ENCODE measurements around the gene C1GALT1C1L.
"Not testable (repeated sequence)": the region's sequence is repeated elsewhere in the genome, so short reads cannot be mapped to it uniquely, and the experiment has no call there.

Gene C1GALT1C1L

DNA sequence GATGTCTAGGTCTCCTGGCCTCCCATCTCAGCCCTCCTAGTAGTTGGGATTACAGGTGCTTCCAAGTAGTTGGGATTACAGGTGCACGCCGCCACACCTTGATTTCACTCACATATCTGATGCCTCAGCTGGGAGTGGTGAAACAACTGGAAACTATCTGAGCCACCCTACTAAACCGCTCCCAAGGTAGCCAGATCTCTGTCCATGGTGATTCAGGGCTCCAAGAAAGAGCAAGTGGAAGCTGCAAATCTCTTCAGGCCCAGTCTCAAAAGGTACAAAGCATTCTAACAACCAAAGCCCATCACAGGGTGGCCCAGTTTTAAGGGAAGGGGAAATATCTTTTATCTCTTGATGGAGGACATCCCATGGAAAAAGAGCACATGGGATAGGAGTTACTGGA lies 19.0 kb downstream of the C1GALT1C1L start:
- Histone ChIP-seq H3K36me3 (ENCODE audit: control insufficient read depth, insufficient read depth, low read length) (no peaks in the 10 kb centered on the region), H3K27ac (ENCODE audit: insufficient read depth, low read length, poor library complexity, severe bottlenecking) (no peak overlapping the region), H3K27me3 (replicated peaks; ENCODE audit: control insufficient read depth, insufficient read depth, low read length, poor library complexity, severe bottlenecking) (no peaks in the 10 kb centered on the region), H3K4me1 (ENCODE audit: control insufficient read depth, insufficient read depth, low read length, poor library complexity, severe bottlenecking) (no peaks in the 10 kb centered on the region), H3K4me3 (ENCODE audit: insufficient read depth, low read depth, low read length, poor library complexity, severe bottlenecking) (no peak overlapping the region), H3K9me3 (ENCODE audit: control insufficient read depth, low read length) (no peaks in the 10 kb centered on the region)
- DNase-seq, result no peak

DNA sequence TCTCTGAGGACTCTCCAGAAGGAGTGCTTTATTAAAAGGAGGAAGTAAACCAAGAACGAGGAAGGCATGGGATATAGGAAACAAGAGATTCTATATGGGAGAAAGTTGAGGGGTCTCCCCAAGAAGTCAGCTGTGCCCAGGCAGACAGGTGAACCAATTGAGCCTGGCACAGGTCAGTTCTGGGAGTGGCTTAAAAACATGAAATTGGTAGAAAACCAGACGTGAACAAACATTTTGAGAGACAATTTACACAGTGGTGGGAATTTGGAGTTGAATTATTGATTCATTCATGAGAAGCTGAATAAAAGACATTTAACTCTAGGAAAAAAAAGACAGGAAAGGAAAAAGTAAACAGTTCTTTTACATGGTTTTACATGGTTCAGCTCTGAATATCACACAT lies 22.7 kb downstream of the C1GALT1C1L start:
- no peak for DNase-seq
- no peaks in the 10 kb centered on the region for H3K9me3 ChIP-seq (ENCODE audit: control insufficient read depth, low read length)

DNA sequence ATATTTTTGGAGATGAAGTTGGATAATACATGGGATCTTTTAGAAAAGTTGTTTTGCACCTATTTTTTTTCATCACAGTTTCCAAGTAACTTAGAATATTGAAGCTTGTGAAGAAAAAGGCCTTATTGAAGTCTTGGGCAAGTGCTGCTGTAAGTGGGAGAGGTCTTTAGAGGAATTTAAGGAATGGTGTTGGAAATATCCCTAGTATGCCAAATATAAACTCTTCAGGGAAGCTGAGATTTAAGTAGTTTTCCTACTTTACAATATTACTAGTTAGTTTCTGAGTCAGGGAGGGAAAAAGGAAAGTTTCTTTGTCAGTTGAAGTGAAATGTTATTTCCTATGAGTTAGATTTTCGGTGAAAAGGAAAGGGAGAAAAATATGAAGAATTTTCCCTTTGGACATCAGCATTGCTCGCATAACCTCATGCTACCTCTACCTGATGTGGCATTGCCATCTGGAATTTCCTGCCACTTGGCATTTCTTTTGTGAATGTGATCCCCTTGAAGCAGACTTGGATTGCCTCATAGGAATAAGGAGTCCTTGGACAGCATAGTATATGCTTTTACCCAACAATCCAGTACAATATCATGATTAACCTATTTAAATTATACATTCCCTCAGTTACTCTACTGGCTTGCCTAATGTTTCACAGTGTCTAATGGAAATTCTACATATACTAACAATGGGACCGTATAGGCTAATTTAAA lies 27.1 kb downstream of the C1GALT1C1L start:
- H3K36me3 ChIP-seq (ENCODE audit: control insufficient read depth, insufficient read depth, low read length), result no peaks in the 10 kb centered on the region
- no peaks in the 10 kb centered on the region for H3K4me1 ChIP-seq (ENCODE audit: control insufficient read depth, insufficient read depth, low read length, poor library complexity, severe bottlenecking)
- no peaks in the 10 kb centered on the region for H3K27me3 ChIP-seq (replicated peaks; ENCODE audit: control insufficient read depth, insufficient read depth, low read length, poor library complexity, severe bottlenecking)
- H3K9me3 ChIP-seq (ENCODE audit: control insufficient read depth, low read length), result no peaks in the 10 kb centered on the region
- DNase-seq, result no peak
- no peak overlapping the region for H3K27ac ChIP-seq (ENCODE audit: insufficient read depth, low read length, poor library complexity, severe bottlenecking)
- H3K4me3 ChIP-seq (ENCODE audit: insufficient read depth, low read depth, low read length, poor library complexity, severe bottlenecking), result no peak overlapping the region

More for the DNA sequence above, 22.7 kb downstream of the C1GALT1C1L start:
- H3K4me1 ChIP-seq (ENCODE audit: control insufficient read depth, insufficient read depth, low read length, poor library complexity, severe bottlenecking), result no peaks in the 10 kb centered on the region
- H3K27me3 ChIP-seq (replicated peaks; ENCODE audit: control insufficient read depth, insufficient read depth, low read length, poor library complexity, severe bottlenecking), result no peaks in the 10 kb centered on the region
- no peaks in the 10 kb centered on the region for H3K36me3 ChIP-seq (ENCODE audit: control insufficient read depth, insufficient read depth, low read length)
- H3K4me3 ChIP-seq (ENCODE audit: insufficient read depth, low read depth, low read length, poor library complexity, severe bottlenecking), result no peak overlapping the region
- no peak overlapping the region for H3K27ac ChIP-seq (ENCODE audit: insufficient read depth, low read length, poor library complexity, severe bottlenecking)

DNA sequence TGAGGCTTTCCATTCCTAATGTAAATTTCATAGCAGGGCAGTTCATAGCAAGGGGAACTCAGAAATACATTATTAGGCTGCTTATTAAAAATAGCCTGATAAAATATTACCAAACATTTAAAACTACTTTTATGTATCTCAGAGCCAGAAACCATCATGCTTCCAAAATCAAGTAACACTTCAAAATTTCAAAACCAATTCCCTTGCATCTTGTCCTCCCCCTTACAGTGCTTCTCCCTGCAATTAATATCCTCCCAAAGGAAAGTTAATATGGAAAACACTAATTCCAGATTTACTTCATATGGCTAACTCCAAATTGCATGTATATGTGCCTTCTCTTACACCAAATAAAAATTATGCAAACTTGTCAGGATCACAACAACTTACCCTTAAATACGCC lies 32.5 kb downstream of the C1GALT1C1L start:
- H3K9me3 ChIP-seq (ENCODE audit: control insufficient read depth, low read length), result peaks cover 5% of the 10 kb centered on the region
- H3K27me3 ChIP-seq (replicated peaks; ENCODE audit: control insufficient read depth, insufficient read depth, low read length, poor library complexity, severe bottlenecking), result no peaks in the 10 kb centered on the region
- no peaks in the 10 kb centered on the region for H3K4me1 ChIP-seq (ENCODE audit: control insufficient read depth, insufficient read depth, low read length, poor library complexity, severe bottlenecking)
- no peak for DNase-seq
- H3K36me3 ChIP-seq (ENCODE audit: control insufficient read depth, insufficient read depth, low read length), result no peaks in the 10 kb centered on the region
- no peak overlapping the region for H3K27ac ChIP-seq (ENCODE audit: insufficient read depth, low read length, poor library complexity, severe bottlenecking)
- H3K4me3 ChIP-seq (ENCODE audit: insufficient read depth, low read depth, low read length, poor library complexity, severe bottlenecking), result no peak overlapping the region

DNA sequence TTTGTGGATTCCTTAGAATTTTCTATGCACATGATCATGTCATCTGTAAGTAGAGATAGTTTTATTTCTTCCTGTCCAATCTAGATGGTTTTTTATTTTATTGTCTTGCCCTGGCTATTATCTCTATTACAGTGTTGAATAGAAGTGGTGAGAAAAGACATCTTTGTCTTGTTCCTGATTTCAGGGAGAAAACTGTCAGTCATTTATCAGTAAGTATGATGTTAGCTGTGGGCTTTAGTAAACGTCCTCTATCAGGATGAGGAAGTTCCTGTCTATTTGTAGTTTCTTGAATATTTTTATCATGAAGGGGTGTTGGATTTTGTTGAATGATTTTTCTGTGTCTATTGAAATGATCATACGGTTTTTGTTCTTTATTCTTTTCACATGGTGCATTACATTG lies 33.9 kb downstream of the C1GALT1C1L start:
- no peak for DNase-seq
- no peak overlapping the region for H3K4me3 ChIP-seq (ENCODE audit: insufficient read depth, low read depth, low read length, poor library complexity, severe bottlenecking)
- H3K4me1 ChIP-seq (ENCODE audit: control insufficient read depth, insufficient read depth, low read length, poor library complexity, severe bottlenecking), result peaks cover 4% of the 10 kb centered on the region
- no peaks in the 10 kb centered on the region for H3K27me3 ChIP-seq (replicated peaks; ENCODE audit: control insufficient read depth, insufficient read depth, low read length, poor library complexity, severe bottlenecking)
- no peaks in the 10 kb centered on the region for H3K36me3 ChIP-seq (ENCODE audit: control insufficient read depth, insufficient read depth, low read length)
- H3K9me3 ChIP-seq (ENCODE audit: control insufficient read depth, low read length), result peaks cover 5% of the 10 kb centered on the region
- H3K27ac ChIP-seq (ENCODE audit: insufficient read depth, low read length, poor library complexity, severe bottlenecking), result no peak overlapping the region

DNA sequence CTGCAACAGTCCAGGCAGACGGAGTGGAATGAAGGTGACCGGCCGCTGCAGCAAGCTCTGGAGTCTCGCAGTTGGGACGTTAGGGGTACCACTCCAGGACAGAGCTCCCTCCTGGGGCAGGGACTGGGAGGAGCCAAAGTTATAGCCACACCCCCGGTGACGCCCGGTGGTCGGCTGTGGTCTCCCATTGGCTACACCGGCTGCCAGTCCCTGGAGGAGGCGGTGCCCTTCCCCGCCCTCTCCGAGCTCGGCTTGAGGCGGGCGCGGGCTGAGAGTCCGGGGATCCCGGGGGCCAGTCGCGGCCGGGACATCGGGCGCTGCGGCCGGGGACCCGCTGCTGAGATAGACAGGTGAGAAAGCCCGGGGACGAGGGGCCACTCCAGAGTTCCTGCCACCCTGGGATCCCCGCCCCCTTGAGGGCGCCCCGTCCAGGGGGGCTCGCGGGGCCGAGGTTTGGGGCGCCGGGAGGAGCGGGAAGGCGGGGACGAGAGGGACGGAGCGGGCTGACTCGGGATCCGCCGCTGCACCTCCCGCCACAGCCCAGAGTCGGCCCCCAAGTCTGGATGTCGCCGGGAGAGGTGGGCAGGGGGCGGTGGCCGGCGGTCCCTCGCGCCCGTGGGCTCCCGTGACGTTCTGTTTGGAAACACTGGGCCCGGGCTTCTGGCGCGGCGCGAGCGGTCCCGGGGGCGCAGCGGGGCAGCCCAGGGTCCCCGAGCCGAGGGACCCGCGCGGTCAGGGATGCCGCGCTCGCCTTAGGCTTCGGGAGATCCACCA lies 39.0 kb downstream of the C1GALT1C1L start, which contains the start of gene PLEKHH2:
TSS of gene PLEKHH2 (plus strand) at position 231 of the 774 bp plus-strand sequence. CDS start 7,414 bp downstream, outside the sequence.
- Histone ChIP-seq H3K36me3 (ENCODE audit: control insufficient read depth, insufficient read depth, low read length) (no peaks in the 10 kb centered on the region), H3K9me3 (ENCODE audit: control insufficient read depth, low read length) (peaks cover 5% of the 10 kb centered on the region), H3K4me1 (ENCODE audit: control insufficient read depth, insufficient read depth, low read length, poor library complexity, severe bottlenecking) (peaks cover 13% of the 10 kb centered on the region), H3K4me3 (ENCODE audit: insufficient read depth, low read depth, low read length, poor library complexity, severe bottlenecking) (peak within 1 kb of the TSS; percentile 72), H3K27ac (ENCODE audit: insufficient read depth, low read length, poor library complexity, severe bottlenecking) (peak within 1 kb of the TSS; percentile 53), H3K27me3 (replicated peaks; ENCODE audit: control insufficient read depth, insufficient read depth, low read length, poor library complexity, severe bottlenecking) (no peaks in the 10 kb centered on the region)
- DNase-seq, result peak; percentile 63 to 72 (median 71)

DNA sequence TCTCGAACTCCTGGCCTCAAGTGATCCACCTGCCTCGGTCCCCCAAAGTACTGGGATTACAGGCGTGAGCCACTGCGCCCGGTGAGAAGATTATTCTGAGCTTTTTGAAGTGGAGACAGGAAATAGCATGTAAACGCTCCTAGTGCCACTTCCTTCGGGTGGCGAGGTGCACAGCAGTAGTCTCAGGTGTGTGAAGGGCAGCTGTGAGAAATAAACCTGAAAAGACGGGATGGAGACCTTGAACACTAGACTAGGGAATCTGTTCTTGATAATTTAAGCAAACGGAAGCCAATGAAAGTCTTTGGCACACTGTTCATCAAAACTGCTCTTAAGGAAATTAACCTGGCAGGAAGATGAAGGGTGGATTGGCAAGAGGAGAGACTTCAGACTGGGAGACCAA lies 39.6 kb downstream of the C1GALT1C1L start:
- Histone ChIP-seq H3K36me3 (ENCODE audit: control insufficient read depth, insufficient read depth, low read length) (no peaks in the 10 kb centered on the region), H3K4me3 (ENCODE audit: insufficient read depth, low read depth, low read length, poor library complexity, severe bottlenecking) (peak overlapping the region; percentile 72), H3K4me1 (ENCODE audit: control insufficient read depth, insufficient read depth, low read length, poor library complexity, severe bottlenecking) (peaks cover 13% of the 10 kb centered on the region), H3K27ac (ENCODE audit: insufficient read depth, low read length, poor library complexity, severe bottlenecking) (peak overlapping the region; percentile 53), H3K27me3 (replicated peaks; ENCODE audit: control insufficient read depth, insufficient read depth, low read length, poor library complexity, severe bottlenecking) (no peaks in the 10 kb centered on the region), H3K9me3 (ENCODE audit: control insufficient read depth, low read length) (peaks cover 5% of the 10 kb centered on the region)
- DNase-seq, result peak in 1 of 3 donors; percentile 5

DNA sequence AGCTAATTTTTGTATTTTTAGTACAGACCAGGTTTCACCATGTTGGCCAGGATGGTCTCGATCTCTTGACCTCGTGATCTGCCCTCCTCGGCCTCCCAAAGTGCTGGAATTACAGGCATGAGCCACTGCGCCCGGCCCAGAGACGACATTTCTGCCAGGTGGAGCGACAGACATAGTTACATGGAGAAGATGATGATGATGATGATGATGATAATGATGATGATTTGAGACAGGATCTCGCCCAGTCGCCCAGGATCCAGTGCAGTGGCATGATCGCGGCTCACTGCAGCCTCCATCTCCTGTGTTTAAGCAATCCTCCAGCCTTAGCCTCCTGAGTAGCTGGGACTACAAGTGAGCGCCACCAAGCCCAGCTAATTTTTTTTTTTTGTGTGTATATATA lies 40.1 kb downstream of the C1GALT1C1L start:
- not testable (repeated sequence) for DNase-seq; H3K27me3 ChIP-seq (replicated peaks; ENCODE audit: control insufficient read depth, insufficient read depth, low read length, poor library complexity, severe bottlenecking); H3K27ac ChIP-seq (ENCODE audit: insufficient read depth, low read length, poor library complexity, severe bottlenecking); H3K9me3 ChIP-seq (ENCODE audit: control insufficient read depth, low read length); H3K4me3 ChIP-seq (ENCODE audit: insufficient read depth, low read depth, low read length, poor library complexity, severe bottlenecking); H3K36me3 ChIP-seq (ENCODE audit: control insufficient read depth, insufficient read depth, low read length)
- peaks cover 13% of the 10 kb centered on the region for H3K4me1 ChIP-seq (ENCODE audit: control insufficient read depth, insufficient read depth, low read length, poor library complexity, severe bottlenecking)

DNA sequence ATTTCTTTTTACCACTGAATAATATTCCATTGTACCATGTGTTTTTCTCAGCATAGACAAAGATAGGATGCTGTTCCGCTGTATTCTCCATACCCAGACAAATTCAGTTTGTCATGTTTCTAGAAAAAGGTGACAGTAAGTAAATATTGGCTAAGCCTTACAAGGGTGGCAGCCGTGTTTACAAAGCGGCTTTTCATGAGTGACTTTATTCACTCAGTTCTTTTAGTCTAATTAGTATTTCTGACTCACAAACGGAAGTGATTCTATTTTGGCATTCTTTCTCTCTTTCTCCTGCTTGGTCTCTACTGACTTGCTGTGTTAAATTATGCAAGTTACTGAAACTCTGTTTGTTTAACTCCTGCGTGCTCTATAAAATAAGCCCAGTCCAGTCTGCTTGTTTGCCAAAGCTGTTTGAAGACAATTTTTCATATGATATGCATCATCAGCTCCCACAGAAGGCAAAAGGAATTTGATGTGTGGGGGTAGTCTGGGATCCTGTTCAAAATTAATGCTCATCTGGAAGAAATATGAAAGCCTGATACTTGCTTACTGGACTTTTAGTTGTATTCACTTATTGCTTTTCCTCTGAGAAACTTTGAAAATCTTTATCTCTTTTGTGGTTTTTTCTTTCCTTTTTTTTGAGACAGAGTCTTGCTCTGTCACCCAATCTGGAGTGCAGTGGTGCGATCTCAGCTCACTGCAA lies 41.5 kb downstream of the C1GALT1C1L start:
- Histone ChIP-seq H3K4me3 (ENCODE audit: insufficient read depth, low read depth, low read length, poor library complexity, severe bottlenecking) (no peak overlapping the region), H3K27me3 (replicated peaks; ENCODE audit: control insufficient read depth, insufficient read depth, low read length, poor library complexity, severe bottlenecking) (no peaks in the 10 kb centered on the region), H3K9me3 (ENCODE audit: control insufficient read depth, low read length) (peaks cover 5% of the 10 kb centered on the region), H3K27ac (ENCODE audit: insufficient read depth, low read length, poor library complexity, severe bottlenecking) (no peak overlapping the region), H3K4me1 (ENCODE audit: control insufficient read depth, insufficient read depth, low read length, poor library complexity, severe bottlenecking) (peaks cover 13% of the 10 kb centered on the region), H3K36me3 (ENCODE audit: control insufficient read depth, insufficient read depth, low read length) (no peaks in the 10 kb centered on the region)
- DNase-seq, result no peak
